ENCODE data around the gene CILP2. TPM values are rescaled to one million over a fixed set of nuclear protein-coding genes. Genes with fewer than 3 reads are reported as not detected.

The CILP2 gene
- polyA plus RNA-seq, 1 of the 3 experiments (the other 2 are of a cell fraction), result 1.9 TPM

DNA sequence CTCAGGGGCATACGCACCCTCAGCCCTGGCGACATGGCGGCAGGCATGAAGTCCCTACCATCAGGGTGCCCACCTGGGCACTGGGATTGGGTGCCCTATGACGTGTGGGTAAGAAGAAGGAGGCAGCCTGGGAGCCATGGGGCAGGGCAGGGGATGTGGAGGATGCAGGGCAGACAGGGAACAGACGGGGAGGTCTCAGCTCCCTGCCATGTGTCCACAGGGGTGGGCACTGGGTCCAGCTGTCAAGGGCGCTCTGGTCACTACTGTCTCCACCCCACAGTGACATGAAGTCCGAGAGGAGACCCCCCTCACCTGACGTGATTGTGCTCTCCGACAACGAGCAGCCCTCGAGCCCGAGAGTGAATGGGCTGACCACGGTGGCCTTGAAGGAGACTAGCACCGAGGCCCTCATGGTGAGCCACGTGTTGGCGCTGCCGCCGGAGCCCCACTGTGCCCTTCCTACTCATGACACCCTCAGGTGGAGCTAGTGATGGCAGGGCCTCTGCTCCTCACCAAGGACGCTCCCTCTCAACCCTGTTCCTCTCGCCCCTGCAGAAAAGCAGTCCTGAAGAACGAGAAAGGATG, 45.9 kb upstream of the CILP2 start (continued):
- TF ChIP-seq, protein P1, sequence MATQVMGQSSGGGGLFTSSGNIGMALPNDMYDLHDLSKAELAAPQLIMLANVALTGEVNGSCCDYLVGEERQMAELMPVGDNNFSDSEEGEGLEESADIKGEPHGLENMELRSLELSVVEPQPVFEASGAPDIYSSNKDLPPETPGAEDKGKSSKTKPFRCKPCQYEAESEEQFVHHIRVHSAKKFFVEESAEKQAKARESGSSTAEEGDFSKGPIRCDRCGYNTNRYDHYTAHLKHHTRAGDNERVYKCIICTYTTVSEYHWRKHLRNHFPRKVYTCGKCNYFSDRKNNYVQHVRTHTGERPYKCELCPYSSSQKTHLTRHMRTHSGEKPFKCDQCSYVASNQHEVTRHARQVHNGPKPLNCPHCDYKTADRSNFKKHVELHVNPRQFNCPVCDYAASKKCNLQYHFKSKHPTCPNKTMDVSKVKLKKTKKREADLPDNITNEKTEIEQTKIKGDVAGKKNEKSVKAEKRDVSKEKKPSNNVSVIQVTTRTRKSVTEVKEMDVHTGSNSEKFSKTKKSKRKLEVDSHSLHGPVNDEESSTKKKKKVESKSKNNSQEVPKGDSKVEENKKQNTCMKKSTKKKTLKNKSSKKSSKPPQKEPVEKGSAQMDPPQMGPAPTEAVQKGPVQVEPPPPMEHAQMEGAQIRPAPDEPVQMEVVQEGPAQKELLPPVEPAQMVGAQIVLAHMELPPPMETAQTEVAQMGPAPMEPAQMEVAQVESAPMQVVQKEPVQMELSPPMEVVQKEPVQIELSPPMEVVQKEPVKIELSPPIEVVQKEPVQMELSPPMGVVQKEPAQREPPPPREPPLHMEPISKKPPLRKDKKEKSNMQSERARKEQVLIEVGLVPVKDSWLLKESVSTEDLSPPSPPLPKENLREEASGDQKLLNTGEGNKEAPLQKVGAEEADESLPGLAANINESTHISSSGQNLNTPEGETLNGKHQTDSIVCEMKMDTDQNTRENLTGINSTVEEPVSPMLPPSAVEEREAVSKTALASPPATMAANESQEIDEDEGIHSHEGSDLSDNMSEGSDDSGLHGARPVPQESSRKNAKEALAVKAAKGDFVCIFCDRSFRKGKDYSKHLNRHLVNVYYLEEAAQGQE (IDR thresholded peaks at IDR 0.05; ENCODE audit: low read depth, low read length), result no peak

DNA sequence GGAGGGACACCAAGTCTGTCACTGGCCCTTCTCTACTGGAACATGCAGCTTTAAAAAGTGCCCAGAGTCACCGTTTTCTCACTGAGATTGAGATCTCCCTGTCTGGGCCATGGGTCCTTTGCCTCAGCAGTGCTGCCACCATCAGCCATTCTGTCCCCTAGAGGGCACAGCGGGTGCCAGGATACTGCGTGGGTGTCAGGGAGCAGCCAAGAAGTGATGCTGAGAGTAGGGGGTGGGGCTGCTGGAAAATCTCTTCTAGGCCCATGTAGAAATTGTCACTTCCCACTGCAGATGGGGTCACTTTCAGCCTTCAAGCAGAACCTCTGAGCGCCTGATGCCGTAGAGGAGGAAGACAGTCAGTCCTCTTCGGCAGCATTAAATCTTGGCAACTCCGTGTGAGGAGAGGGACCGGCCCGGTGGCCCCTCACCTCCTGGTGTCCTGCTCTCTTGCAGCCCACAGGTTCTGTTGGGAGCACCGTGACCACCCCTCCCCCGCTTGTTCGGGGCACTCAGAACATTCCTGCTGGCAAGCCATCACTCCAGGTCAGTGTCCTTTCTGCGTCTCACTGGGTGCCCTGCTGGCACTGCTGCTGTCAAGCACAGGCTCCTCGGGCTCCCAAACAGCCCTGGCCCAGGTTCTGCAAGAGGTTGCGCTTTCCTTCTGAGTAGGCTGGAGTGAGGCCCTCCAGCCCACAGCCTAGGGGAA, 44.1 kb upstream of the CILP2 start:
- Histone ChIP-seq H3K4me1 (ENCODE audit: control insufficient read depth in 1 of 2, insufficient read depth in 2 of 2, low read depth in 1 of 2, low read length in 1 of 2) (peaks cover 12 to 13% of the 10 kb centered on the region in 2 experiments), H2AFZ (ENCODE audit: low read depth) (no peak overlapping the region), H4K20me1 (ENCODE audit: insufficient read depth) (no peaks in the 10 kb centered on the region), H3K9me2 (no peaks in the 10 kb centered on the region), H3K27me3 (ENCODE audit: insufficient read depth) (no peaks in the 10 kb centered on the region), H3K79me2 (ENCODE audit: insufficient read depth) (peaks cover 40% of the 10 kb centered on the region), H3K4me3 (ENCODE audit: low read depth in 2 of 2, low read length in 1 of 2) (no peak overlapping the region), H3K36me3 (replicated peaks in 1 of 2; ENCODE audit: control insufficient read depth in 1 of 2, insufficient read depth in 2 of 2, low read length in 1 of 2) (peaks cover 4 to 44% of the 10 kb centered on the region in 2 experiments), H3K9me3 (no peaks in the 10 kb centered on the region), H3K9ac (no peak overlapping the region), H3K27ac (ENCODE audit: low read depth in 2 of 2, low read length in 1 of 2) (no peak overlapping the region), H3F3A (replicated peaks; ENCODE audit: insufficient read depth) (peaks cover 12% of the 10 kb centered on the region), H3K4me2 (no peak overlapping the region)
- POLR2A ChIA-PET, result no interaction called here
- WGBS (ENCODE audit: low lambda C conversion rate), result 89% methylated on average over 10 of the region's 15 CpGs
- CTCF ChIA-PET, result interaction anchor here (0.6 to 9.7 kb wide), 5 partner anchors 11 to 298 kb away, joined by 3 to 172 read pairs (median 3); no protein-coding TSS in a partner anchor
- DNase-seq, result no peak
- TF ChIP-seq MEF2A (IDR thresholded peaks at IDR 0.05; ENCODE audit: borderline replicate concordance, low read depth) (no peak), SMC3 (IDR thresholded peaks at IDR 0.05; ENCODE audit: low read depth, low read length) (no peak), RAD21 (IDR thresholded peaks at IDR 0.05; ENCODE audit: low read length) (no peak), TEAD4 (IDR thresholded peaks at IDR 0.05; ENCODE audit: borderline replicate concordance, insufficient read depth) (no peak), MXI1 (IDR thresholded peaks at IDR 0.05; ENCODE audit: low read depth, low read length) (no peak), NRF1 (IDR thresholded peaks at IDR 0.05; ENCODE audit: low read depth, low read length) (no peak), FOXM1 (IDR thresholded peaks at IDR 0.05; ENCODE audit: low read depth) (no peak), SIN3A (IDR thresholded peaks at IDR 0.05; ENCODE audit: borderline replicate concordance, low read depth, low read length) (no peak), GATA2 (CRISPR knock-in tag; IDR thresholded peaks at IDR 0.05) (no peak), FOSL2 (IDR thresholded peaks at IDR 0.05; ENCODE audit: borderline replicate concordance, low read depth) (no peak)
- TF ChIP-seq, protein P2, sequence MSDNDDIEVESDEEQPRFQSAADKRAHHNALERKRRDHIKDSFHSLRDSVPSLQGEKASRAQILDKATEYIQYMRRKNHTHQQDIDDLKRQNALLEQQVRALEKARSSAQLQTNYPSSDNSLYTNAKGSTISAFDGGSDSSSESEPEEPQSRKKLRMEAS (IDR thresholded peaks at IDR 0.05; ENCODE audit: low read depth), result no peak
- TF ChIP-seq, protein P3, sequence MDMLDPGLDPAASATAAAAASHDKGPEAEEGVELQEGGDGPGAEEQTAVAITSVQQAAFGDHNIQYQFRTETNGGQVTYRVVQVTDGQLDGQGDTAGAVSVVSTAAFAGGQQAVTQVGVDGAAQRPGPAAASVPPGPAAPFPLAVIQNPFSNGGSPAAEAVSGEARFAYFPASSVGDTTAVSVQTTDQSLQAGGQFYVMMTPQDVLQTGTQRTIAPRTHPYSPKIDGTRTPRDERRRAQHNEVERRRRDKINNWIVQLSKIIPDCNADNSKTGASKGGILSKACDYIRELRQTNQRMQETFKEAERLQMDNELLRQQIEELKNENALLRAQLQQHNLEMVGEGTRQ (IDR thresholded peaks at IDR 0.05; ENCODE audit: borderline replicate concordance, low read depth, low read length), result no peak
- TF ChIP-seq, protein P4, sequence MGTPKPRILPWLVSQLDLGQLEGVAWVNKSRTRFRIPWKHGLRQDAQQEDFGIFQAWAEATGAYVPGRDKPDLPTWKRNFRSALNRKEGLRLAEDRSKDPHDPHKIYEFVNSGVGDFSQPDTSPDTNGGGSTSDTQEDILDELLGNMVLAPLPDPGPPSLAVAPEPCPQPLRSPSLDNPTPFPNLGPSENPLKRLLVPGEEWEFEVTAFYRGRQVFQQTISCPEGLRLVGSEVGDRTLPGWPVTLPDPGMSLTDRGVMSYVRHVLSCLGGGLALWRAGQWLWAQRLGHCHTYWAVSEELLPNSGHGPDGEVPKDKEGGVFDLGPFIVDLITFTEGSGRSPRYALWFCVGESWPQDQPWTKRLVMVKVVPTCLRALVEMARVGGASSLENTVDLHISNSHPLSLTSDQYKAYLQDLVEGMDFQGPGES (IDR thresholded peaks at IDR 0.05; ENCODE audit: low read depth, low read length), result no peak
- TF ChIP-seq, protein P5, sequence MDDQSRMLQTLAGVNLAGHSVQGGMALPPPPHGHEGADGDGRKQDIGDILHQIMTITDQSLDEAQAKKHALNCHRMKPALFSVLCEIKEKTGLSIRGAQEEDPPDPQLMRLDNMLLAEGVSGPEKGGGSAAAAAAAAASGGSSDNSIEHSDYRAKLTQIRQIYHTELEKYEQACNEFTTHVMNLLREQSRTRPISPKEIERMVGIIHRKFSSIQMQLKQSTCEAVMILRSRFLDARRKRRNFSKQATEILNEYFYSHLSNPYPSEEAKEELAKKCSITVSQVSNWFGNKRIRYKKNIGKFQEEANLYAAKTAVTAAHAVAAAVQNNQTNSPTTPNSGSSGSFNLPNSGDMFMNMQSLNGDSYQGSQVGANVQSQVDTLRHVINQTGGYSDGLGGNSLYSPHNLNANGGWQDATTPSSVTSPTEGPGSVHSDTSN (IDR thresholded peaks at IDR 0.05), result no peak
